Measurements from ENCODE around the gene KCNS1. TPM values are rescaled to one million over a fixed set of nuclear protein-coding genes. Genes with fewer than 3 reads are reported as not detected.

KCNS1 gene
- total and polyA plus RNA-seq, 5 donors = 0.27 to 1.2 (median 0.46) TPM

- Histone ChIP-seq H3K9me3 (ENCODE audit: control insufficient read depth, low read length) (no peaks in the 10 kb centered on the region), H3K27me3 (ENCODE audit: control insufficient read depth, insufficient read depth) (no peaks in the 10 kb centered on the region), H3K27ac (ENCODE audit: low read length) (no peak overlapping the region), H3K4me1 (ENCODE audit: control insufficient read depth, insufficient read depth, low read length) (no peaks in the 10 kb centered on the region), H3K4me3 (ENCODE audit: low read length) (no peak overlapping the region)
- DNase-seq = no peak
- WGBS = 84% methylated on average over 7 of the region's 7 CpGs
- no peak for ATAC-seq
- intact Hi-C loops (cut with DNase I) = loop anchor here in 2 of 4 donors (10.0 kb wide), 2 partner anchors 48 to 88 kb away; no protein-coding TSS in a partner anchor
Measured at GRCh38 chr20:45092898-45093297, 8.0 kb downstream of the KCNS1 start.

GRCh38 chr20:45091366-45091765 is 9.6 kb downstream of the KCNS1 start:
- WGBS = 78% methylated on average over 3 of the region's 3 CpGs
- Histone ChIP-seq H3K4me1 (ENCODE audit: control insufficient read depth, insufficient read depth, low read length) (no peaks in the 10 kb centered on the region), H3K9me3 (ENCODE audit: control insufficient read depth, low read length) (no peaks in the 10 kb centered on the region), H3K27me3 (ENCODE audit: control insufficient read depth, insufficient read depth) (no peaks in the 10 kb centered on the region), H3K27ac (ENCODE audit: low read length) (no peak overlapping the region), H3K4me3 (ENCODE audit: low read length) (no peak overlapping the region)
- DNase-seq (no peak), ATAC-seq (no peak)
- intact Hi-C loops (cut with DNase I) = loop anchor here in 2 of 4 donors (10.0 kb wide), 2 partner anchors 47 to 87 kb away; no protein-coding TSS in a partner anchor

- no peak overlapping the region for H3K27ac ChIP-seq (ENCODE audit: low read length)
- intact Hi-C loops (cut with DNase I) = loop anchor here in 2 of 4 donors (10.0 kb wide), 2 partner anchors 46 to 86 kb away; no protein-coding TSS in a partner anchor
- H3K4me3 ChIP-seq (ENCODE audit: low read length) = no peak overlapping the region
- 94% methylated on average over 3 of the region's 3 CpGs for WGBS
- no peak for DNase-seq
- ATAC-seq = no peak
- H3K4me1 ChIP-seq (ENCODE audit: control insufficient read depth, insufficient read depth, low read length) = no peaks in the 10 kb centered on the region
- H3K27me3 ChIP-seq (ENCODE audit: control insufficient read depth, insufficient read depth) = no peaks in the 10 kb centered on the region
- no peaks in the 10 kb centered on the region for H3K9me3 ChIP-seq (ENCODE audit: control insufficient read depth, low read length)
Measured at GRCh38 chr20:45090481-45090880, 10.4 kb downstream of the KCNS1 start.

- DNase-seq = no peak
- Histone ChIP-seq H3K27me3 (ENCODE audit: control insufficient read depth, insufficient read depth) (no peaks in the 10 kb centered on the region), H3K4me3 (ENCODE audit: low read length) (no peak overlapping the region), H3K27ac (ENCODE audit: low read length) (no peak overlapping the region), H3K9me3 (ENCODE audit: control insufficient read depth, low read length) (no peaks in the 10 kb centered on the region), H3K4me1 (ENCODE audit: control insufficient read depth, insufficient read depth, low read length) (no peaks in the 10 kb centered on the region)
- intact Hi-C loops (cut with DNase I) = no loop called here
- ATAC-seq = no peak
- 71% methylated on average over 7 of the region's 7 CpGs for WGBS
Measured at GRCh38 chr20:45088247-45088646, 12.7 kb downstream of the KCNS1 start.

- no peak overlapping the region for H3K27ac ChIP-seq (ENCODE audit: low read length)
- no peaks in the 10 kb centered on the region for H3K9me3 ChIP-seq (ENCODE audit: control insufficient read depth, low read length)
- DNase-seq (no peak), ATAC-seq (no peak)
- 58% methylated on average over 1 of the region's 1 CpG for WGBS
- H3K4me3 ChIP-seq (ENCODE audit: low read length) = no peak overlapping the region
- no peaks in the 10 kb centered on the region for H3K27me3 ChIP-seq (ENCODE audit: control insufficient read depth, insufficient read depth)
- no peaks in the 10 kb centered on the region for H3K4me1 ChIP-seq (ENCODE audit: control insufficient read depth, insufficient read depth, low read length)
- intact Hi-C loops (cut with DNase I) = no loop called here
Measured at GRCh38 chr20:45087814-45088213, 13.1 kb downstream of the KCNS1 start.

- no peaks in the 10 kb centered on the region for H3K4me1 ChIP-seq (ENCODE audit: control insufficient read depth, insufficient read depth, low read length)
- H3K27ac ChIP-seq (ENCODE audit: low read length) = no peak overlapping the region
- 76% methylated on average over 3 of the region's 3 CpGs for WGBS
- DNase-seq (no peak), ATAC-seq (no peak)
- H3K27me3 ChIP-seq (ENCODE audit: control insufficient read depth, insufficient read depth) = no peaks in the 10 kb centered on the region
- H3K4me3 ChIP-seq (ENCODE audit: low read length) = no peak overlapping the region
- no peaks in the 10 kb centered on the region for H3K9me3 ChIP-seq (ENCODE audit: control insufficient read depth, low read length)
- intact Hi-C loops (cut with DNase I) = no loop called here
Measured at GRCh38 chr20:45087097-45087790, 13.7 kb downstream of the KCNS1 start.

- Histone ChIP-seq H3K27ac (ENCODE audit: low read length) (no peak overlapping the region), H3K9me3 (ENCODE audit: control insufficient read depth, low read length) (no peaks in the 10 kb centered on the region), H3K4me3 (ENCODE audit: low read length) (no peak overlapping the region), H3K4me1 (ENCODE audit: control insufficient read depth, insufficient read depth, low read length) (no peaks in the 10 kb centered on the region), H3K27me3 (ENCODE audit: control insufficient read depth, insufficient read depth) (no peaks in the 10 kb centered on the region)
- WGBS = 95% methylated on average over 1 of the region's 1 CpG
- intact Hi-C loops (cut with DNase I) = no loop called here
- ATAC-seq (no peak), DNase-seq (no peak)
Measured at GRCh38 chr20:45085867-45086266, 15.1 kb downstream of the KCNS1 start.

- Histone ChIP-seq H3K27me3 (ENCODE audit: control insufficient read depth, insufficient read depth) (no peaks in the 10 kb centered on the region), H3K4me3 (ENCODE audit: low read length) (no peak overlapping the region), H3K9me3 (ENCODE audit: control insufficient read depth, low read length) (no peaks in the 10 kb centered on the region), H3K27ac (ENCODE audit: low read length) (no peak overlapping the region), H3K4me1 (ENCODE audit: control insufficient read depth, insufficient read depth, low read length) (no peaks in the 10 kb centered on the region)
- intact Hi-C loops (cut with DNase I) = no loop called here
- 44% methylated on average over 2 of the region's 2 CpGs for WGBS
- DNase-seq (no peak), ATAC-seq (no peak)
Measured at GRCh38 chr20:45085289-45085688, 15.6 kb downstream of the KCNS1 start.

GRCh38 chr20:45083127-45083526 is 17.8 kb downstream of the KCNS1 start:
- ATAC-seq = no peak
- DNase-seq = no peak
- intact Hi-C loops (cut with DNase I) = no loop called here
- H3K27ac ChIP-seq (ENCODE audit: low read length) = no peak overlapping the region
- 96% methylated on average over 1 of the region's 1 CpG for WGBS
- no peaks in the 10 kb centered on the region for H3K27me3 ChIP-seq (ENCODE audit: control insufficient read depth, insufficient read depth)
- no peaks in the 10 kb centered on the region for H3K9me3 ChIP-seq (ENCODE audit: control insufficient read depth, low read length)
- no peaks in the 10 kb centered on the region for H3K4me1 ChIP-seq (ENCODE audit: control insufficient read depth, insufficient read depth, low read length)
- no peak overlapping the region for H3K4me3 ChIP-seq (ENCODE audit: low read length)

- ATAC-seq = no peak
- no peaks in the 10 kb centered on the region for H3K4me1 ChIP-seq (ENCODE audit: control insufficient read depth, insufficient read depth, low read length)
Measured at GRCh38 chr20:45082468-45082867, 18.5 kb downstream of the KCNS1 start.

GRCh38 chr20:45080867-45081624 is 19.9 kb downstream of the KCNS1 start:
- intact Hi-C loops (cut with DNase I) = no loop called here
- Histone ChIP-seq H3K9me3 (ENCODE audit: control insufficient read depth, low read length) (no peaks in the 10 kb centered on the region), H3K27ac (ENCODE audit: low read length) (no peak overlapping the region), H3K4me3 (ENCODE audit: low read length) (no peak overlapping the region), H3K4me1 (ENCODE audit: control insufficient read depth, insufficient read depth, low read length) (no peaks in the 10 kb centered on the region), H3K27me3 (ENCODE audit: control insufficient read depth, insufficient read depth) (no peaks in the 10 kb centered on the region)
- WGBS = 85% methylated on average over 5 of the region's 5 CpGs
- ATAC-seq = no peak
- DNase-seq = no peak

More at GRCh38 chr20:45082468-45082867, 18.5 kb downstream of the KCNS1 start:
- no peak overlapping the region for H3K4me3 ChIP-seq (ENCODE audit: low read length)
- no peak overlapping the region for H3K27ac ChIP-seq (ENCODE audit: low read length)
- H3K9me3 ChIP-seq (ENCODE audit: control insufficient read depth, low read length) = no peaks in the 10 kb centered on the region
- 97% methylated on average over 3 of the region's 3 CpGs for WGBS
- intact Hi-C loops (cut with DNase I) = no loop called here
- H3K27me3 ChIP-seq (ENCODE audit: control insufficient read depth, insufficient read depth) = no peaks in the 10 kb centered on the region
- DNase-seq = no peak
